OCI-M1 (cell line): ENCODE measurements around the gene IFT172.
"Not testable (repeated sequence)": the region's sequence is repeated elsewhere in the genome, so short reads cannot be mapped to it uniquely, and the experiment has no call there.

ENCODE experiments used
- DNase-seq: peaks from one replicate; lab custom pipeline; 2025; lab: John Stamatoyannopoulos, UW

IFT172 gene

GRCh38 chr2:27489498-27490397 is at the start of gene IFT172:
Gene IFT172 (minus strand): TSS chr2:27489743. CDS start chr2:27489653, 90 bp downstream.
- DNase-seq, result peak; percentile 99

GRCh38 chr2:27538839-27539450 is 49.4 kb upstream of the IFT172 start:
- not testable (repeated sequence) for DNase-seq

GRCh38 chr2:27537287-27537686 is 47.7 kb upstream of the IFT172 start:
- peak; percentile 34 for DNase-seq

- DNase-seq, result no peak
Measured at GRCh38 chr2:27531983-27532382, 42.4 kb upstream of the IFT172 start.

- DNase-seq, result peak; percentile 11
Measured at GRCh38 chr2:27527182-27527581, 37.6 kb upstream of the IFT172 start.

- DNase-seq, result no peak
Measured at GRCh38 chr2:27522400-27522945, 32.9 kb upstream of the IFT172 start.

GRCh38 chr2:27520316-27520715 is 30.8 kb upstream of the IFT172 start:
- DNase-seq, result no peak

- DNase-seq, result no peak
Measured at GRCh38 chr2:27518782-27519113, 29.2 kb upstream of the IFT172 start.

- DNase-seq, result no peak
Measured at GRCh38 chr2:27518113-27518781, 28.7 kb upstream of the IFT172 start.

GRCh38 chr2:27509326-27509725 is 19.8 kb upstream of the IFT172 start:
- peak; percentile 28 for DNase-seq

- DNase-seq, result no peak
Measured at GRCh38 chr2:27507293-27507692, 17.8 kb upstream of the IFT172 start.

- no peak for DNase-seq
Measured at GRCh38 chr2:27506587-27506986, 17.0 kb upstream of the IFT172 start.

GRCh38 chr2:27502142-27502541 is 12.6 kb upstream of the IFT172 start:
- DNase-seq, result no peak

- no peak for DNase-seq
Measured at GRCh38 chr2:27501042-27501441, 11.5 kb upstream of the IFT172 start.

GRCh38 chr2:27498975-27499374 is 9.4 kb upstream of the IFT172 start:
- peak; percentile 54 for DNase-seq

- no peak for DNase-seq
Measured at GRCh38 chr2:27497288-27497627, 7.7 kb upstream of the IFT172 start.

- peak; percentile 50 for DNase-seq
Measured at GRCh38 chr2:27496357-27497287, 7.1 kb upstream of the IFT172 start, which contains the start of gene GCKR. Gene GCKR (plus strand): TSS chr2:27496839. CDS start chr2:27496905, 66 bp downstream.

GRCh38 chr2:27495840-27496356 is 6.4 kb upstream of the IFT172 start:
- DNase-seq, result no peak

GRCh38 chr2:27494944-27495554 is 5.5 kb upstream of the IFT172 start, which contains the start of gene FNDC4:
Gene FNDC4 (minus strand): TSS chr2:27495200. CDS start chr2:27494679, 521 bp downstream.
- DNase-seq, result no peak

GRCh38 chr2:27494284-27494943 is 4.9 kb upstream of the IFT172 start:
- DNase-seq, result no peak
